NT2/D1 (cell line): ENCODE results near the gene KCNG4.

Experiments
- YY1 ChIP-seq: IDR thresholded peaks from 2 replicates; pipeline ENCODE4 v1.6.1; 2011; ENCODE audit not compliant: insufficient read length, insufficient read depth
- ZNF274 ChIP-seq: IDR thresholded peaks from 2 replicates; pipeline ENCODE4 v1.6.1; 2011; ENCODE audit warnings: mild to moderate bottlenecking, low read depth, low read length

DNA sequence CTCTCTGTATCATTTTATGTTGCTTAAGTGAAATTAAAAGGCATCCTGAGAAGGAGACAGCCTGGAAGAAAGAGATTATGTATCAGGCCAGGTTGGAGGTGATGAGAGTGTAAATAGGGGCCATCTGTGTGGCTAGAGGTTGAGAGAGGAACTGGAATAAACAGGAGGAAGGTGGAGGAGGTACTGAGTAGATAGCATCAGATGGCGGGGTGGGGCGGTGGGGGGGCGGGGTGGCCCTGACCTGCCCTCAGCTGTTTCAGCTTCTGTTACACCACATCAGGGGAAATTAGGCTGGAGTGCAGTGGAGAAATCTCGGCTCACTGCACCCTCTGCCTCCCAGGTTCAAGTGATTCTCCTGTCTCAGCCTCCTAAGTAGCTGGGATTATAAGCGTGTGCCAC, 6.9 kb upstream of the KCNG4 start:
- TF ChIP-seq ZNF274 (no peak), YY1 (no peak)
